GM18907 (cell line): ENCODE measurements around the gene EXOC6.

Experiments
- ATAC-seq: cut with Tn5 transposase; IDR thresholded peaks from one replicate; pipeline ENCODE4 v1.9.1; 2021; ENCODE audit warnings: mild to moderate bottlenecking, moderate library complexity; ENCODE audit not compliant: unreplicated experiment

Gene EXOC6

DNA sequence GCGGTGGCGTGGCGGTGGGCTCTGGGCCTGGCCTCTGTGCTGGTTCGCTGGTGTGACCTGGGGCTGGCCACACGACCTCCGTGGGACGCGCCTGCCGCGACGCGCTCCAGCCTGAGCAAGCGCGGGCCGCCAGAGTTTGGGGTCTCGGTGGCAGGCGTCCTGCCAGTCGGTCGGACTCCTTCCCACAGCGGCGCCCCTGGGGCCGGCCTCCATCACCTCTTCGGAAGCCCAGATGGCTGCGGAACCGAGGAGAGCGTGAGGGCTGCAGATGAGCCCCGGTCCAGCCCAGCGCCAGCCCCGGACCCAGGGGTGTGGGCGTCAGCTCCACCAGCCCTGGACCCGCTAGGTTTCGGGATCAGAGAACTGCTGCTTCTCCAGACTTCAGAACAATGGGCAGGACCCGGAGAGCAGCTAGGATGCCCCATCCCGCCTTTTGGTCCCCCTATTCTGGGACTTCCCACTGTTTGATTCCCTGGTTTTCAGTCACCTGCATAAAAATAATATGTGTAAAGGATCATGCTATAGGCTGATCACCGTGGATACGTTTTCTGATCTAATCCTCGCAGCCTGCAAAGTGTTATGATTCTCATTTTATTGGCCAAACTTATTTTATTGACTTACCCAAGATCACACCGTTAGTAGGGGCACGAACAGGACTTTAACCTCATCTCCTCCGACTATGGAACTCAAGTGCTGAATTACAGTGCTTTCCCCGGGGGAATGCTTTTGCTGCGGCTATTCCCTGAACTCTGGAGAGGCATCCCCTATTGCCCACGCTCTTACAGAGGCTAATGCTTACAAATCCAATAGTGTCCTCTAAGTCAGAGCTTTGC, 215.0 kb downstream of the EXOC6 start:
- no peak for ATAC-seq

DNA sequence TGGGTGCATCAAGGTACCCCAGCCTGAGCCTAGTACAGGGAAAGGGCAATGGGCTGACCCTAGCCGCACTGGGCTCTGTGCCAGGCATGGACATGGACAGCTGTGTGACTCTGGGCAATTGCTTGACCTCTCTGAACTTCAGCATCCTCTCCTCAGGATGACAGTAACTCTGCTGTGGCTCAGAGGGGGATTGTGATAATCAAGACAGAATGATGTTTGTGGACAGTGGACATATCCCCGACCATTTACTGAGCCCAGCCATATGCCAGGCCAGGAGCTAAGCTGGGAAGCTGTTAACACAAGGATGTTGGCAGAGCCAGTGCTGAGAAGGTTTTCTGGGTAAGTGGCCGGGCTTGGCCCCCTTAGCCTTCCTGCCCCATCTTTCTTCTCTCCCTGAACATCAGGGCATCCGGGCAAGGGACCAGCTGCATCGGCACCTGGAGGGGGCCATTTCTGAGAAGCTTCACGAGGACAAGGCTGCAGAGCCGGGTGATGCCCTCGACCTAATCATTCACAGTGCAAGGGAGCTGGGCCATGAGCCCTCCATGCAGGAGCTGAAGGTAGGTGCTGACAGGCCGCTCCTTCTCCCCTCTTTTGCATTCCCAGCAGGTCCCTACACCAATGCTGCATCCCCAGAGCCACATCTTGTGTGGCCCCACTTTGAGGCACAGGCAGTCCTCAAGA, 215.8 kb downstream of the EXOC6 start:
- no peak for ATAC-seq

DNA sequence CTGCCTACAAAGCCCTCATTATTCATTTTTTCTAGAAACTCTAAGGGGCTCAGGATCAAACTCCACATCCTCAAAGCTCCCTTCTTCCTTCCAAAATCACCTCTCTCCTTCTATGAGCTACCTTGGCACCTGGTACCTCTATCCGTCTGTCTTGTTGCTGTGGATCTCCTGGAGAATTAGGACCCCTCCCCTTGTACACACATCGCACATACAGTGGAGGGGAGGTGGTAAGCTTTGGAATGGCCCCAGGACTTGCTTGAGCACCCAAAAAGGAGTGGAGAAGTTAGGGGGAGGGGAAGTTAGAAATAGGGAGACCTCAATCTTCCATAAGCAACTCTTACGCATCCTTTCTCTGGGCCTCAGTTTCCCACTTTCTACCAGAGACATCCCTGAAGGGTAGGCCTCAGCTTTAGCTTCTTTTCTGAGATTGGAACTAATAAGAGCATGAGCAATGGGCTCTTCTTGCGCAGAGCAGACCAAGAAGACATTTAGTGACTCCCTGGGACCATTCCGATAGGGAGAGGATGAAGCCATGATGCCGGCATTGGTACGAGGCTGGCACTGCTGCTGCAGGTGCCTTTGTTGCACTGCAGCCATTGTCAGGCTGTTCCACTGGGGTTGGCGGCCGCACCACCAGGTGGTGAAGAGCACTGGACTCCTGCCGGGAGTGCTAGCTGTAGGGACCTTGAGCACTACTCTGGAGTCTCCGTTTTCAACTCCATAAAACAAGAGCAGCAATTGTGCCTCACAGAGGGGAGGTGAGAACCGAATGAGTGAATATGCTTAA, 216.7 kb downstream of the EXOC6 start:
- ATAC-seq: no peak

DNA sequence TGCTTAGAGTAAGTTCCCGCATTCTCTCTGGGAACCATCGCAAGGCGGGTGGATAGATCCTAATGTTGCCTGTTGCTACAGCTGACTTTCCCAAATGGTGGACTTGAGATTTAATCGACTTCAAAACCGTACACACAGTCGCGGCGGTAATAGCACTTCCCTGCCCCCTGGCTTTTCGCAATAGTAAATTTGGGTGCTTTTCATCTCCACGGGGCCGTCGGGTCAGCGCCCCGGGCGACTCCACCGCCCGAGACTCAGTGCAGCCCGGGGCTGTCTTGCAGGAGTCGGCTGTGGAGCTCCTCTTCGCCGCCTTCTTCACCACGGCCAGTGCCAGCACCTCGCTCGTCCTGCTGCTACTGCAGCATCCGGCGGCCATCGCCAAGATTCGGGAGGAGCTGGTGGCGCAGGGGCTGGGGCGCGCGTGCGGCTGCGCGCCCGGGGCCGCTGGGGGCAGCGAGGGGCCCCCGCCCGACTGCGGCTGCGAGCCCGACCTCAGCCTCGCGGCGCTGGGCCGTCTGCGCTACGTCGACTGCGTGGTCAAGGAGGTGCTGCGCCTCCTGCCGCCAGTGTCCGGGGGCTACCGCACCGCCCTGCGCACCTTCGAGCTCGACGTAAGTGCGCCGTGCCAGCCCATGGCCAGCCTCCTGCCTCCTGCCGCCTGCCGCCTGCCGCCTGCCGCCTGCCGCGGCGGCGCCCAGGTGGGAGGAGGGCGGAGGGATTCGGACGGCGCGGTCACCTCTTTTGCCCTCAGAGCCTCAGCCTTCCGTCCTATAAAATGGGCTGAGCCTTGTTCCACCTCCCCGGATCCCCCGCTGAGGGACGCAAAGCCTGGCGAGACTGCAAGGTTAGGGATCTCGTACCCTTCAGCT, 217.6 kb downstream of the EXOC6 start:
- ATAC-seq: no peak

DNA sequence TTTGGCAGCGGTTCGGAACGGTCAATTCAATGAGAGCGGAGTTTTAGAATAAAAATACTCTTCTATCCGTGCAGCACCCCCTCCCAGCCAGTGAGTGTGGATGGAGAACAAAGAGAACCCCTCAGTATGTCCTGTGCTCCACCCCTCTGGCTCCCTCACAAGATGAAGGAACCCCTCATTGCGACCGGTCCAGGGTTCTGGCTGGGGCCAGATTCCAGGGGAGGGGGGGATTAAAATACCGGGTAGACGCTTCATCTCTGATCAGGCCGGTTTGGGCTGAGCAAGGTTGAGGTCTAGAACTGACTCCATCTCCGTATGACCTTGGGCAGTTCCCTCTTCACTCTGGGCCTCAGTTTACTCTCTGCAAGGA, 218.2 kb downstream of the EXOC6 start:
- no peak for ATAC-seq

DNA sequence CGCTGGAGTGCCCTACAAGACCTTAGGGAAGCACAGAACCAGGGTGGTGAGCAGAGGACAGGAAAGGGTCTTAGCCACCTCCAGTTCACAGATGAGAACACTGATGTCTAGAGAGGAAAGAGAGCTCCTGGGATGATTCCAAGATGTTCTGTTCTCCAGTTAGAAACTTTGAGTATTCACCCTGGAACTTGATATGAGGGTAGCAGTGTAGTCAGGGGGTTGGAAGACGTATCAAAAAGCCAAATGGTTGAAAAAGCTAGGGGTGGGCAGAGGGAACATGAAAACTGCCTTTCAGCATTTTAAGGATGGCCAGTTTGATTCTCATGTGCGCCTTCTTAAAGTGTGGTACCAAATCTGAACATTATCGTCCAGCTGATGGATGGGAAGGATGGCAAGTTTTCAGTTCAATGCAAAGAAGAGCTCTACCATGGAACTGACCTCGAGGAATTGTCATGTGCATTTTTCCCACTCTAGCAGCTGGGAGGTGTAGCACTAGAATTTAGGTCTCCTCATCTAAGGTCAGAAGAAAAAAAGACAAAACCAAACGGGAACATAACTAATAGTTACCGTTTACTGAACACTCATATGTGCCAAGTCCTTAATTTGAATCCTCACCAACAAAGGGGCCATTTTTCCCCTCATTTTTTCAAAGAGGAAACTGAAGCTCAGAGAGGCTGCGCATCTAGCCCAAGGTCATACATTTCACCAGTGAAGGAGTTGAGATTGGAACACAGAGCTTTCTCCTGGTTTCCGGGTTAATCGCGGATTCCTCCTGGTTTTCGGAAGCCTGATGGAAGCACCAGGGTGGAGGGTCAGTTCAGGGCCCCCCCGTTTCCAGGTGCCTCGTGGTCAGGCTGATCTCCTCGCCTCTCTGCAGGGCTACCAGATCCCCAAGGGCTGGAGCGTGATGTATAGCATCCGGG, 219.4 kb downstream of the EXOC6 start:
- ATAC-seq: no peak

DNA sequence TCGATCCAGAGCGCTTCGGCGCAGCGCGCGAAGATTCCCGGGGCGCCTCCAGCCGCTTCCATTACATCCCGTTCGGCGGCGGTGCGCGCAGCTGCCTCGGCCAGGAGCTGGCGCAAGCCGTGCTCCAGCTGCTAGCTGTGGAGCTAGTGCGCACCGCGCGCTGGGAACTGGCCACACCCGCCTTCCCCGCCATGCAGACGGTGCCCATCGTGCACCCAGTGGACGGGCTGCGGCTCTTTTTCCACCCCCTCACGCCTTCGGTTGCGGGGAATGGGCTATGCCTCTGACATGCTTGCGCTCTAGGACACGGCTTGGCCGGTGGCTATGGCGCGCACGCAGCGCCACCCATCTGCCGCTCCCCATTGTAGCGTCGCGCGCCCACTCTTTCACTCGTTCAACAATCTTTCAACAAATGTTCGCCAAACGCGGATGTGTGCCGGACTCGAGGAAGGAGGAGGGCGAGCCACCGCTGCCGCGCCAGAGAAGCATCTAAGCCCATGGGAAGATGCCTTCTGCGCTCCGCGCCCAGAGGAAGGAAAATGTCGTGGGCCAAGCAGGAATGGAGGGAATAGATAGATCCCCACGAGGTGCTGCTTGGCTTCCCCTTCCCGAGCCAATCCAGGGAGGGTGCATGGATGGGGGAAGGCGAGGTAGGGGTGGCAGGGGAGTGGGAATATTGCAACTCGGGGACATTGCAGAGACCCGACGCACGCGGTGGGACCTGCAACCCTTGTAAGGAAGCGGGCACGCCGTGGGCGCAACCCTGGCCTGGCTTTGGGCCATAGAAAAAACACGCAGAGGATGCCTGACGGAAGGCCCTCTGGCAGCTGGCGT, 220.3 kb downstream of the EXOC6 start:
- no peak for ATAC-seq

DNA sequence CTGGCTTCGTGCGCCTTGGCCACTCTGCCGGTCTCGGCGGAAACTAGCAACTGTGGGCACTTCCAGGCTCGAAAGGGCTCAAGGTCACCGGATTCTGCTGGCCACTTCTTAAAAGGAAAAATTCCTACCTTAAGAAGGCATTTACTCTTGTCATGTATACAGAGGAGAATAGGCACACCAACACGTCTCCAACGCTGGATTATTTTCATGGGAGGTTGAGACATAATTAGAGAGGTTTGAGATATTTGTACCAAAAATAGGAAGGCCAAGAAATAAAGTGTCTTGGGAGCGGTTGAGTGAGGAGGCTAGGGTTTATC, 220.9 kb downstream of the EXOC6 start:
- ATAC-seq: no peak

DNA sequence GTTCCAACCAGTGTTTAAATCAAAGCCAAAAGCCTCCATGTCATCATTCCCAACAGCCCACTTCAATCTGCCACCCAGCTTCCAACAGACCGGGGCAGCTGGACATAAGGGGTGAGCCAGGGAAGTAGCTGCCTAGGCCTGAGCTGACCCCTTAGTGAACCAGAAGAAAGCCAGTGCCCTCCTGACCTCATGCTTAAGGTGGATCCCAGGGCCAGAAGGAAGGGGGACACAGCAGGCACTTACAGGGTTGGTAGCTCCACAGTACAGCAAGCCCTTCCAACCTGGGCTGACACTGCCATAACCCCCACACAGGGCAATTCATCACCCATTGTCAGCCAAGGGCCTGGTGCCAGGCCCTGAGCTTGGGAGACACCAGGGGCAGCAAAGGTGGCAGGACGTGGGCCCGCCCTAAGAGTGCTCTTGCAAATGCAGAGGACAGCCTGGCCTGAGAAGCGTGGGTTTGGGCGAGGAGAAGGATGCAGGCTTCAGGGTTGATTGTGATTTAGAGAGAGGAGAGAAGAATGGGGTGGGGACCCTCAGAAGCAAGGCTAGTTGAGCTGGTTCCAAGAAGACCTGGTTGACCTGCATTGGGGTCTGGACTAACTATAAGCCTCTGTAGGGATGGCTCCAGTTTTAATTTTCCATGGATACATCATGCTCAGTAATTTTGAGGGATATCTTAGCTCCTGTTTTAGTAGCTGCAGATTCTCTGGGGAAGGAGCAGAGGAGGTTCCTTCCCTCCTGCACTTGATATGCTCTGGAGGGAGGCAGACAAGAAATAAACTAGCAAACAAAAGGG, 222.3 kb downstream of the EXOC6 start:
- no peak for ATAC-seq

DNA sequence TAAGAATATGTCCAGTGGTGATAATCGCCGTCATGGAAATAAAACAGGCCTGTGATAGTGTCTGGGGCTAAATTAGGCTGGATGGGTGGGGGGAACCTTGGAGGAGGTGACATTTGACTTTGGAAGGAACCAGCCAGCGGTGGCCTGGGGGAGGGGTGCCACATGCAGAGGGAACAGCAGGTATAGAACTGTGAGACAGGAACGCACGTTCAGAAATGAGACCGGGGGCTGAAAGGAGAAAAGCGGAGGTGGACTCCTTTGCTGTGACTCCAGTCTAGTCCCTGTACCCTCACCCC, 222.8 kb downstream of the EXOC6 start:
- no peak for ATAC-seq

DNA sequence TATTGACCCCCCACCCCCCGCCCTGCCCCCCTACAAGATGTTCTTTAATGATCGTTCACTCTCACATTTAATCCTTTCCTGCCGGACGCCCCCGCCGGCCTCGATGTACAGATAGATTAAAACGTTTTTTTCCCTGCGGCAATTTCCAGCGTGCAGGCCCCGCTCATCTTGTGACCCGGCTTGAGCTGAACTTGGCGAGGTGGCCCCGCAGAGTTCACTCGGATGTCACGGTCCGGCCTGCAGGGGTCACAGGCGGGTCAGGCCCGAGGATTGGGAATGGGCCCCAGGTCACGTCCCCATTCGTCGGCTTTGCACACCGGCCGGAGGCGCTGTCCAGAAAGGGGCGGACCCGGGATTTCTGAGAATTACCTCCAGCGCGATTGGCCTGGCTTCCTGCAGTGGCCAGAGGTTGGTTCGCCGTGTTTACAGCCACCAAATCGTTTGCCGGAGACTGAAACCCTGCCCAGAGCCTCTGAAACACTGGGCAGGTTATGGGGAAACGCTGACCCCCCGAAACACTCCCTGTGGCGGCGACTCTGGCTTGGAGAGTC, 223.4 kb downstream of the EXOC6 start:
- ATAC-seq: no peak

DNA sequence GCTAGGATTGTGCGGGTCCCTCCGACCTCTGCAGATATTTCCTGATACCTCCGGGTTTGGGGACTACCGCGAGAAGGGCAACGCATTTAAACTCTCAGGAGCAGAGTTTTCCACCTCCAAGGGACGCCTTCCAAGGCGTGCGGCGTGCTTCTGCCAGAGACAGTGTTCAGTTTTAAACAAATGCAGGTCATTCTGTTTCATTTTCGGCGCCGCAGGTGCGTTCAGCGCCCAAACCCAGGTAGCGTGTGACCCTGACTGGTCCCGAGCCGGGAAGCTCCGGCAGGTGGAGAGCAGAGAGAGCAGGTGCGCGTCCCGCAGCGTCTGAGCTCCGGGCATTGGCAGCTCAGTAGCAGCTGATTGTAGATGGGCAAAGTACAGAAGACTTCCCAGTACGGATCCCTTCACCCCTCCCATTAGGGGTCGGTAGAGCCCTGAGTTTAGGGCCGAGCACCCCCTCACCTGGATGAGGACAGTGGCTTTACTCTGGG, 223.9 kb downstream of the EXOC6 start:
- no peak for ATAC-seq

DNA sequence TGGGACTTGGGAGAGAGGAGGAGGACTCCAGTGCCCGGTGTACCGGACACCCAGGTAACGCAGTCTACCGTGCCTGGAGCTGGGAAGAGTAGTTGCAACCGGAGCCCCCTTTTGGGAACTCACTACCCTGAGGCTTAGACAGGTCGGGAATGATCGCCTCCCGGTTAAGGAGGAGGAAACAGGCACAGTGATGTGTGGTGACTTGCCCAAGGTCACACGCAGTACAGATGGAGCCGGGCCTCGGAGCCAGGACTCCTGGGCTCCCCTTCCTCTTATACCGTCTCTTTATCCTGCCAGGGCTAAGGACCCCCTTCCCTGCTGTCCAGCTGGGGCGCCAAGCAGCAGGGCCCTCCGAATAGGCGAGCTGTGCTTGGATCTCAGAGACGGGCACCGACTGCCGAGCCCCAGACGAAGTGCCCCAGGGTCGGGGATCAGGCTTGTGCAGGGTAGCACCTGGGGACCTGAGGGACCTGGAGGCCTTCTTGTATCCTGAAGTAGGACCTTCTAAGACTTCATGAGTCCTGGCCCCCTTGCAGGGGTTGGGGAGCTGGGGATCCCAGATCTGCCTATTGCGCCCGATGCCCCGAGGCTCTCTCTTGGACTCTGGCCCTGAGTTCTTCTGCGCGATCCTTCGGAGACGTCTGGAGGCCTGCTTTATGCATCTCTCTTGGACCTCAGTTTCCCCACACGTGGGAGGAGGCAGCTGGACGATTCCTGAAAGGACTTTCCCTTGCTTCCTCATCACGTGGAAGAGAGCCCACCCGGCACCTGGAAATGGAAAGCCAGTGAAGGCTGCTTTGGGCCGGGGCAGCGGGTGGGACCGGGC, 224.6 kb downstream of the EXOC6 start:
- no peak for ATAC-seq

DNA sequence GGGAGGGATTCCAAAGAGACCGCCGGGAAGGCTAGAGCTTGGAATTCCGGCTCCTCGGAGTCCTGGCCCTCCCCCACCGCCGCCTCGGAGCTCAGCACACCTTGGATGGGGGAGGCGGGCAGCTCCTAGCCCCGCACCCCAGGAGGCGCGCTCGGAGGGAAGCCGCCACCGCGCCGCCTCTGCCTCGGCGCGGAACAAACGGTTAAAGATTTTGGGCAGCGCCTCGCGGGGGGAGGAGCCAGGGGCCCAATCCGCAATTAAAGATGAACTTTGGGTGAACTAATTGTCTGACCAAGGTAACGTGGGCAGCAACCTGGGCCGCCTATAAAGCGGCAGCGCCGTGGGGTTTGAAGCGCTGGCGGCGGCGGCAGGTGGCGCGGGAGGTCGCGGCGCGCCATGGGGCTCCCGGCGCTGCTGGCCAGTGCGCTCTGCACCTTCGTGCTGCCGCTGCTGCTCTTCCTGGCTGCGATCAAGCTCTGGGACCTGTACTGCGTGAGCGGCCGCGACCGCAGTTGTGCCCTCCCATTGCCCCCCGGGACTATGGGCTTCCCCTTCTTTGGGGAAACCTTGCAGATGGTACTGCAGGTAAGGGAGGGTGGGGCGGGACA, 225.3 kb downstream of the EXOC6 start, which contains the start of gene CYP26A1:
CYP26A1 (plus strand) TSS at position 355 of the 608 bp plus-strand sequence; CDS start at position 397, 42 bp downstream.
- no peak for ATAC-seq

DNA sequence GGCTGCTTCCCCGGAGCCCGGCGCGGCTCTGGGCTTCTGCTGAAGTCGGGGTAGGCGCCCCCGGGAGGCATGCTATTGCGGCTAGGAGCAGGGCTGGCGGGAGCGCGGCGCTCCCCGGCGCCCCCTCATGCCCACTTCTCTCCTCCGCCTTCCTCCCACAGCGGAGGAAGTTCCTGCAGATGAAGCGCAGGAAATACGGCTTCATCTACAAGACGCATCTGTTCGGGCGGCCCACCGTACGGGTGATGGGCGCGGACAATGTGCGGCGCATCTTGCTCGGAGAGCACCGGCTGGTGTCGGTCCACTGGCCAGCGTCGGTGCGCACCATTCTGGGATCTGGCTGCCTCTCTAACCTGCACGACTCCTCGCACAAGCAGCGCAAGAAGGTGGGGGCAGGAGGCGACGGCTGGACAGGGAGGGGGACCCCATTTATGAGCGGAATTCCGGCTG, 225.9 kb downstream of the EXOC6 start:
- no peak for ATAC-seq

DNA sequence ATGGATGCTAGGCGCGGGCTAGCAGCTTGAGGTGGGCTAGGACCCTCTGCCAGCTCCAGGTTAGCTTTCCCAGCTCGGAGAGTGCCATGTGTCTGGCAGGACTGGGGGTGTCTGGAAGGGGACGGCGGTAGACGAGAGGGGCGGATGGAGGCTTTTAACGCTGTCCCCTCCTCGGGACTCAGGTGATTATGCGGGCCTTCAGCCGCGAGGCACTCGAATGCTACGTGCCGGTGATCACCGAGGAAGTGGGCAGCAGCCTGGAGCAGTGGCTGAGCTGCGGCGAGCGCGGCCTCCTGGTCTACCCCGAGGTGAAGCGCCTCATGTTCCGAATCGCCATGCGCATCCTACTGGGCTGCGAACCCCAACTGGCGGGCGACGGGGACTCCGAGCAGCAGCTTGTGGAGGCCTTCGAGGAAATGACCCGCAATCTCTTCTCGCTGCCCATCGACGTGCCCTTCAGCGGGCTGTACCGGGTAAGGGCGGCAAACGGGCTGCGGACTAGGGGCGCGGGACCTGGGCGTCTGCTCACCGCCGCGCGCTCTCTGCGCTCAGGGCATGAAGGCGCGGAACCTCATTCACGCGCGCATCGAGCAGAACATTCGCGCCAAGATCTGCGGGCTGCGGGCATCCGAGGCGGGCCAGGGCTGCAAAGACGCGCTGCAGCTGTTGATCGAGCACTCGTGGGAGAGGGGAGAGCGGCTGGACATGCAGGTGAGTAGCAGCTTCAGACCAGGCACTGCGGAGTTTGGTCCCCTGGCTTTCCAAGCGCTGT, 226.5 kb downstream of the EXOC6 start:
- no peak for ATAC-seq
